ENCODE data around the gene PMEPA1.

PMEPA1 gene

DNA sequence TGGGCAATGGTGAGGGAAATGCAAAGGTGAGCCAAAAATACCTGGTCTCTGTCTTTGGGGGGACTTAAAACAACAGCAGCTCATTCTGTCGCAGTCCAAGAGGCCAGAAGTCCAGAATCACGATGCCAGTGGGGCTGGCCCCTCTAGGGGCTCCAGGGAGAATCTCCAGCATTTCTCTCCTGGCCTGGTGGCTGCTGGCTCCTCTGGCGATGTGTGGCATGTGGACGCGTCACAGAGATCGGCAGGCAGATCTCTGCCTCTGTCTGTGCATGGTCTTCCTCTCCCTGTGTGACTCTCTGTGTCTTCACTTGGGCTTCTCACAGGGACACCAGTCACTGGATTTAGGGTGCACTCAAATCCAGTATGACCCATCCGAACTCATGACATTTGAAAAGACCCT, 14.0 kb upstream of the PMEPA1 start:
- Histone ChIP-seq H3K79me1 (ENCODE audit: low read depth, low read length) (no peaks in the 10 kb centered on the region), H4K91ac (ENCODE audit: low read depth, low read length, poor library complexity) (no peak overlapping the region), H3K4me1 (ENCODE audit: control insufficient read depth in 2 of 2, insufficient read depth in 1 of 2, low read depth in 1 of 2, low read length in 2 of 2) (peaks cover 0 to 2% of the 10 kb centered on the region in 2 donors), H3K14ac (ENCODE audit: low read length) (no peak overlapping the region), H3K27me3 (ENCODE audit: control insufficient read depth in 3 of 3, insufficient read depth in 3 of 3, low read depth in 1 of 3, low read length in 3 of 3) (peaks cover 0 to 67% (median 2%) of the 10 kb centered on the region in 3 experiments), H3K23ac (ENCODE audit: low read depth, low read length, poor library complexity) (no peak overlapping the region), H3K36me3 (replicated peaks in 1 of 2; ENCODE audit: control insufficient read depth in 2 of 2, insufficient read depth in 2 of 2, low read length in 2 of 2) (no peaks in the 10 kb centered on the region), H2BK5ac (ENCODE audit: low read length) (no peak overlapping the region), H3K4me3 (ENCODE audit: low read length in 2 of 2) (no peak overlapping the region), H3K27ac (replicated peaks; ENCODE audit: low read length) (no peak overlapping the region), H2AK5ac (ENCODE audit: low read depth, low read length) (no peak overlapping the region), H3K18ac (ENCODE audit: low read length) (no peak overlapping the region), H3K9ac (ENCODE audit: low read depth, low read length, poor library complexity) (no peak overlapping the region), H3K9me3 (replicated peaks in 1 of 2; ENCODE audit: control insufficient read depth in 2 of 2, insufficient read depth in 1 of 2, low read depth in 1 of 2, low read length in 2 of 2) (no peaks in the 10 kb centered on the region), H3K4ac (ENCODE audit: low read length) (no peak overlapping the region), H2AFZ (ENCODE audit: low read length) (no peak overlapping the region), H2BK120ac (ENCODE audit: low read depth, low read length) (no peak overlapping the region), H3K4me2 (ENCODE audit: insufficient read depth, low read length, poor library complexity, severe bottlenecking) (no peak overlapping the region), H2BK15ac (ENCODE audit: low read length) (no peak overlapping the region), H4K8ac (ENCODE audit: low read depth, low read length) (no peak overlapping the region), H2BK12ac (ENCODE audit: low read length) (no peak overlapping the region)
- DNase-seq (ENCODE audit: low spot score), result no peak
- no CpG with 5 or more reads among the region's 7 CpGs for WGBS, 2 donors (ENCODE audit: extremely low coverage in 2 of 2, insufficient read length in 2 of 2, insufficient replicate concordance in 1 of 2)

DNA sequence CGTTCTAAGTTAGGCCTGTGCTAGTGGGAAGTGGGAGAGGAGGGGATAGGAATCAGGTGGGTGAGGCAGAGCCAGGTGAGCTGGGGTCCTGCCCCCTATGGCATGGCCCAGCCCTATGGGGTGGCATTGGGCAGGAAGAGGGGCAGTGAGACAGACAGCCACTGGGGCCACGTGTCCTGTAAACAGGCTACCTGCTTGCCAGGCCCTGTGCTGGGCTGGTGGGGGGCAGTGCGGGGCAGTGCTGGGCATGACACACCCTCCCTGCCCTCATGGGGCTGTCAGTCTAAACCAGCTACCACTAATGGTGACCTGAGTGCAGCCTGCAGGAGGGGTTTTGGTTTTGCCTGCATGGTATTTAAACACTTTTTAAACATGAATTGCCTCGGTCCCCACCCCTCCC, 10.1 kb upstream of the PMEPA1 start:
- Histone ChIP-seq H3K36me3 (replicated peaks in 1 of 2; ENCODE audit: control insufficient read depth in 2 of 2, insufficient read depth in 2 of 2, low read length in 2 of 2) (no peaks in the 10 kb centered on the region), H3K4ac (ENCODE audit: low read length) (no peak overlapping the region), H3K27me3 (ENCODE audit: control insufficient read depth in 3 of 3, insufficient read depth in 3 of 3, low read depth in 1 of 3, low read length in 3 of 3) (peaks cover 0 to 63% (median 7%) of the 10 kb centered on the region in 3 experiments), H2BK5ac (ENCODE audit: low read length) (no peak overlapping the region), H3K14ac (ENCODE audit: low read length) (peak overlapping the region; percentile 10), H3K4me2 (ENCODE audit: insufficient read depth, low read length, poor library complexity, severe bottlenecking) (no peak overlapping the region), H3K4me3 (ENCODE audit: low read length in 2 of 2) (no peak overlapping the region), H2AK5ac (ENCODE audit: low read depth, low read length) (no peak overlapping the region), H3K27ac (replicated peaks; ENCODE audit: low read length) (no peak overlapping the region), H3K9ac (ENCODE audit: low read depth, low read length, poor library complexity) (no peak overlapping the region), H2AFZ (ENCODE audit: low read length) (no peak overlapping the region), H3K23ac (ENCODE audit: low read depth, low read length, poor library complexity) (no peak overlapping the region), H3K79me1 (ENCODE audit: low read depth, low read length) (no peaks in the 10 kb centered on the region), H3K18ac (ENCODE audit: low read length) (no peak overlapping the region), H3K4me1 (ENCODE audit: control insufficient read depth in 2 of 2, insufficient read depth in 1 of 2, low read depth in 1 of 2, low read length in 2 of 2) (peaks cover 0 to 4% of the 10 kb centered on the region in 2 donors), H4K91ac (ENCODE audit: low read depth, low read length, poor library complexity) (no peak overlapping the region), H4K8ac (ENCODE audit: low read depth, low read length) (no peak overlapping the region), H2BK15ac (ENCODE audit: low read length) (no peak overlapping the region), H3K9me3 (replicated peaks in 1 of 2; ENCODE audit: control insufficient read depth in 2 of 2, insufficient read depth in 1 of 2, low read depth in 1 of 2, low read length in 2 of 2) (no peaks in the 10 kb centered on the region), H2BK120ac (ENCODE audit: low read depth, low read length) (no peak overlapping the region), H2BK12ac (ENCODE audit: low read length) (no peak overlapping the region)
- DNase-seq (ENCODE audit: low spot score), result no peak
- no CpG with 5 or more reads among the region's 4 CpGs for WGBS, 2 donors (ENCODE audit: extremely low coverage in 2 of 2, insufficient read length in 2 of 2, insufficient replicate concordance in 1 of 2)

DNA sequence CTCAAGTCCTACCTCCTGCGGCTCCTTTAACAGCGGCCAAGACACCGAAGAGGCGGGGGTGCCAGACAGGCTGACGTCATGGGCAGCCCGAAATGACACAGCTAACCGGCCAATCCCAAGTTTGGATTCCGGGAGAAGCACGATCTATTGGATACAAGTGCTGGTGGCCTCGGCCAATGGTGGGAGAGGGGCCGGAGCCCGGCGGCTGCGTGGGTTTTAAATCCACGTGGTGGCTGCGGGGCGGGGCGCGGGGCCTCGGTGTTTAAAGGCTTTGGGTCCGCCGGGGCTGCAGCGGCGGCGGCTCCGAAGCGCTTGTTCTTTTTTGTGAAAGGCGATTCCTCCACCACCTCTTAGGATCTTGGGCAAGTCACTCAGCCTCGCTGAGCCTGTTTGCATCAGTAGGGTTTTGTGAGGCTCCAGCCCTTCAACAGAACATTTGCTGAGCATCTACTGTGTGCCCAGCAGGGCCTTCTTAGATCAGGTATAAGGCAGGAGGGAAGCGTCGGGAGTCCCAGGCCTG, 8.7 kb upstream of the PMEPA1 start:
- Histone ChIP-seq H3K9ac (ENCODE audit: low read depth, low read length, poor library complexity) (no peak overlapping the region), H3K4me3 (ENCODE audit: low read length in 2 of 2) (peak overlapping the region; percentile 45 to 79), H4K8ac (ENCODE audit: low read depth, low read length) (no peak overlapping the region), H2BK12ac (ENCODE audit: low read length) (no peak overlapping the region), H3K4ac (ENCODE audit: low read length) (no peak overlapping the region), H2AFZ (ENCODE audit: low read length) (peak overlapping the region; percentile 97), H3K4me2 (ENCODE audit: insufficient read depth, low read length, poor library complexity, severe bottlenecking) (peak overlapping the region; percentile 79), H2AK5ac (ENCODE audit: low read depth, low read length) (no peak overlapping the region), H3K9me3 (replicated peaks in 1 of 2; ENCODE audit: control insufficient read depth in 2 of 2, insufficient read depth in 1 of 2, low read depth in 1 of 2, low read length in 2 of 2) (no peaks in the 10 kb centered on the region), H3K23ac (ENCODE audit: low read depth, low read length, poor library complexity) (no peak overlapping the region), H3K14ac (ENCODE audit: low read length) (no peak overlapping the region), H3K4me1 (ENCODE audit: control insufficient read depth in 2 of 2, insufficient read depth in 1 of 2, low read depth in 1 of 2, low read length in 2 of 2) (peaks cover 0 to 4% of the 10 kb centered on the region in 2 donors), H2BK120ac (ENCODE audit: low read depth, low read length) (no peak overlapping the region), H3K27ac (replicated peaks; ENCODE audit: low read length) (no peak overlapping the region), H2BK15ac (ENCODE audit: low read length) (no peak overlapping the region), H4K91ac (ENCODE audit: low read depth, low read length, poor library complexity) (no peak overlapping the region), H3K18ac (ENCODE audit: low read length) (no peak overlapping the region), H3K79me1 (ENCODE audit: low read depth, low read length) (no peaks in the 10 kb centered on the region), H2BK5ac (ENCODE audit: low read length) (no peak overlapping the region), H3K27me3 (ENCODE audit: control insufficient read depth in 3 of 3, insufficient read depth in 3 of 3, low read depth in 1 of 3, low read length in 3 of 3) (peaks cover 0 to 58% (median 7%) of the 10 kb centered on the region in 3 experiments), H3K36me3 (replicated peaks in 1 of 2; ENCODE audit: control insufficient read depth in 2 of 2, insufficient read depth in 2 of 2, low read length in 2 of 2) (no peaks in the 10 kb centered on the region)
- WGBS, 2 donors (ENCODE audit: extremely low coverage in 2 of 2, insufficient read length in 2 of 2, insufficient replicate concordance in 1 of 2), result no CpG with 5 or more reads among the region's 31 CpGs
- DNase-seq (ENCODE audit: low spot score), result peak; percentile 92

DNA sequence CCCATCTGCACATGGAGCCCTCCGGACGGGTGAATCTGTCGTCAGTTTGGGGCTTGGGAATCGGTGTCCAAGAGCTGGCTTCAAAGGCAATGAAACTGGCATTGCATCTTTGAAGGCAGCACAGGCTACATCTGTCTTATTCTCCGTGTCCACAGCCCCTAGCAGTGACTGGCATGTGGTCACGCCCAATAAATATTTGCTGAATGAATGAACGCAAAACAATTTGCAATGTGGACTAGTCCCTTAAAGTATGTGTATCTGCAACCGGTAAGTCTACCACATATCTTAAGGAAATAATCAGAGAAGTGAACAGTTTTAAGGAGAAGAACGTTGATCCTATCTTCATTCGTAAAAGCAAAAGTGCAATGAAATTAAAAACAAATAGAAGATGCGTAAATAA, 8.0 kb upstream of the PMEPA1 start:
- DNase-seq (ENCODE audit: low spot score), result no peak
- Histone ChIP-seq H3K27ac (replicated peaks; ENCODE audit: low read length) (no peak overlapping the region), H2BK12ac (ENCODE audit: low read length) (no peak overlapping the region), H3K23ac (ENCODE audit: low read depth, low read length, poor library complexity) (peak overlapping the region; percentile 48), H2AFZ (ENCODE audit: low read length) (no peak overlapping the region), H3K36me3 (replicated peaks in 1 of 2; ENCODE audit: control insufficient read depth in 2 of 2, insufficient read depth in 2 of 2, low read length in 2 of 2) (no peaks in the 10 kb centered on the region), H3K9ac (ENCODE audit: low read depth, low read length, poor library complexity) (no peak overlapping the region), H2BK15ac (ENCODE audit: low read length) (no peak overlapping the region), H3K4ac (ENCODE audit: low read length) (no peak overlapping the region), H3K4me3 (ENCODE audit: low read length in 2 of 2) (no peak overlapping the region), H3K4me2 (ENCODE audit: insufficient read depth, low read length, poor library complexity, severe bottlenecking) (no peak overlapping the region), H4K91ac (ENCODE audit: low read depth, low read length, poor library complexity) (no peak overlapping the region), H4K8ac (ENCODE audit: low read depth, low read length) (no peak overlapping the region), H3K18ac (ENCODE audit: low read length) (no peak overlapping the region), H2BK5ac (ENCODE audit: low read length) (no peak overlapping the region), H3K14ac (ENCODE audit: low read length) (no peak overlapping the region), H3K4me1 (ENCODE audit: control insufficient read depth in 2 of 2, insufficient read depth in 1 of 2, low read depth in 1 of 2, low read length in 2 of 2) (peaks cover 0 to 4% of the 10 kb centered on the region in 2 donors), H3K9me3 (replicated peaks in 1 of 2; ENCODE audit: control insufficient read depth in 2 of 2, insufficient read depth in 1 of 2, low read depth in 1 of 2, low read length in 2 of 2) (no peaks in the 10 kb centered on the region), H3K79me1 (ENCODE audit: low read depth, low read length) (no peaks in the 10 kb centered on the region), H2AK5ac (ENCODE audit: low read depth, low read length) (no peak overlapping the region), H2BK120ac (ENCODE audit: low read depth, low read length) (no peak overlapping the region), H3K27me3 (ENCODE audit: control insufficient read depth in 3 of 3, insufficient read depth in 3 of 3, low read depth in 1 of 3, low read length in 3 of 3) (peaks cover 0 to 51% (median 7%) of the 10 kb centered on the region in 3 experiments)
- no CpG with 5 or more reads among the region's 11 CpGs for WGBS, 2 donors (ENCODE audit: extremely low coverage in 2 of 2, insufficient read length in 2 of 2, insufficient replicate concordance in 1 of 2)
